A549 (cell line): ENCODE results near the gene ABCA13. TPM values are rescaled to one million over a fixed set of nuclear protein-coding genes. Genes with fewer than 3 reads are reported as not detected.
A peak's percentile ranks its signal among the peaks of the same experiment; 100 is the strongest.

Experiments used
- ATAC-seq, 2 experiments: fragments of 200-7000 bp in 1 of 2; fragments of >200 bp in 1 of 2; cut with Nextera tagmentation in 1 of 2; cut with Tn5 transposase in 1 of 2; 3 replicates each; pipeline versions ENCODE4 v1.8.0 to v1.9.1; 2018 to 2020; ENCODE audit warnings: mild to moderate bottlenecking in 1 of 2, moderate library complexity in 1 of 2
- CTCF ChIA-PET: fragments of 300-600 bp; sonication (Branson Sonifier 250); formaldehyde crosslinking; extraction: SDS; loops from one replicate; lab custom pipeline; 2021; ENCODE audit warnings: antibody characterized with exemption, inconsistent platforms; lab: Yijun Ruan, JAX
- POLR2A ChIA-PET: fragments of 350-600 bp; formaldehyde crosslinking; extraction: SDS; loops from one replicate; lab custom pipeline; 2021; ENCODE audit warnings: antibody characterized with exemption, inconsistent platforms; lab: Yijun Ruan, JAX
- DNase-seq, 2 experiments: peaks; one replicate each; pipeline versions ENCODE4 v3.0.0 to v3.0.0-alpha.2; 2011 to 2016; ENCODE audit warnings: low read depth in 1 of 2, low spot score in 1 of 2
- FAIRE-seq: peaks from 2 replicates; lab custom pipeline; 2011; peaks lifted over from hg19 to GRCh38; lab: Jason Lieb, UNC
- H3K27ac ChIP-seq, 2 experiments: fragments of >200 bp; sonication (Bioruptor Twin); formaldehyde crosslinking; 3 replicates each; pipeline ENCODE4 v1.5.1; 2016 to 2017
- H3K4me1 ChIP-seq: fragments of >200 bp; sonication (Bioruptor Twin); formaldehyde crosslinking; 3 replicates; pipeline ENCODE4 v1.6.1; 2016
- H3K4me2 ChIP-seq: fragments of >200 bp; sonication (Bioruptor Twin); formaldehyde crosslinking; 3 replicates; pipeline ENCODE4 v1.6.1; 2016
- H3K4me3 ChIP-seq: fragments of >200 bp; sonication (Bioruptor Twin); formaldehyde crosslinking; 3 replicates; pipeline ENCODE4 v1.5.1; 2016
- H3K9me3 ChIP-seq: fragments of >200 bp; sonication (Bioruptor Twin); formaldehyde crosslinking; 3 replicates; pipeline ENCODE4 v1.6.1; 2016
- BHLHE40 ChIP-seq: IDR thresholded peaks from 2 replicates; pipeline ENCODE4 v1.6.1; 2012; ENCODE audit warnings: low read depth, low read length, inconsistent platforms
- CBX2 ChIP-seq: fragments of 200-600 bp; sonication (generic); IDR thresholded peaks from 2 replicates; pipeline ENCODE4 v1.6.1; 2016; ENCODE audit warnings: low read depth, mild to moderate bottlenecking, borderline replicate concordance
- CBX8 ChIP-seq: fragments of 200-600 bp; sonication (generic); IDR thresholded peaks from 2 replicates; pipeline ENCODE4 v1.6.1; 2016
- EHF ChIP-seq: fragments of 250-450 bp; sonication (Bioruptor Pico); IDR thresholded peaks from 2 replicates; pipeline ENCODE4 v1.5.0; 2020; ENCODE audit warnings: mild to moderate bottlenecking
- EP300 ChIP-seq, 2 experiments: fragments of >200 bp; sonication (Bioruptor Twin); formaldehyde crosslinking; IDR thresholded peaks; 2 replicates in 1 of 2; 3 replicates in 1 of 2; pipeline ENCODE4 v1.6.1; 2016 to 2017
- ESRRA ChIP-seq: fragments of 150-350 bp; IDR thresholded peaks from 2 replicates; pipeline ENCODE4 v1.6.1; 2014; ENCODE audit warnings: mild to moderate bottlenecking, low read length, borderline replicate concordance
- FOXS1 ChIP-seq: fragments of 250-450 bp; sonication (Bioruptor Pico); IDR thresholded peaks from 2 replicates; pipeline ENCODE4 v1.5.0; 2020; ENCODE audit warnings: mild to moderate bottlenecking, moderate library complexity
- GATA3 ChIP-seq: IDR thresholded peaks from 2 replicates; pipeline ENCODE4 v1.6.1; 2012; ENCODE audit warnings: borderline replicate concordance
- HEYL ChIP-seq: fragments of 250-450 bp; sonication (Bioruptor Pico); IDR thresholded peaks from 2 replicates; pipeline ENCODE4 v1.8.0; 2021; ENCODE audit warnings: mild to moderate bottlenecking, moderate library complexity
- HOXA7 ChIP-seq: fragments of 250-450 bp; sonication (Bioruptor Pico); IDR thresholded peaks from 2 replicates; pipeline ENCODE4 v1.5.0; 2020; ENCODE audit warnings: mild to moderate bottlenecking, moderate library complexity
- JUN ChIP-seq, 2 experiments: fragments of >200 bp; sonication (Bioruptor Twin); formaldehyde crosslinking; IDR thresholded peaks; 2 replicates in 1 of 2; 3 replicates in 1 of 2; pipeline ENCODE4 v1.6.1; 2016 to 2017
- KDM1A ChIP-seq: fragments of 200-600 bp; sonication (generic); IDR thresholded peaks from 2 replicates; pipeline ENCODE4 v1.6.1; 2016; ENCODE audit warnings: low read depth, mild to moderate bottlenecking
- KDM5A ChIP-seq: fragments of 200-600 bp; sonication (generic); IDR thresholded peaks from 2 replicates; pipeline ENCODE4 v1.6.1; 2016; ENCODE audit warnings: antibody characterized with exemption, mild to moderate bottlenecking
- MYC ChIP-seq: IDR thresholded peaks from 2 replicates; pipeline ENCODE4 v1.6.1; 2012; ENCODE audit warnings: mild to moderate bottlenecking, inconsistent platforms, low read length, improper control_type of control experiment, borderline replicate concordance
- NR3C1 ChIP-seq: fragments of >200 bp; sonication (Bioruptor Twin); formaldehyde crosslinking; IDR thresholded peaks from 3 replicates; pipeline ENCODE4 v1.6.1; 2017
- PHF8 ChIP-seq: fragments of 200-600 bp; sonication (generic); IDR thresholded peaks from 2 replicates; pipeline ENCODE4 v1.6.1; 2016; ENCODE audit warnings: low read depth, mild to moderate bottlenecking, antibody characterized with exemption, moderate library complexity, borderline replicate concordance
- RCOR1 ChIP-seq: fragments of 150-350 bp; IDR thresholded peaks from 2 replicates; pipeline ENCODE4 v1.6.1; 2014; ENCODE audit warnings: antibody characterized with exemption, low read length, low read depth
- RNF2 ChIP-seq: fragments of 200-600 bp; sonication (generic); IDR thresholded peaks from 2 replicates; pipeline ENCODE4 v1.6.1; 2016; ENCODE audit warnings: low read depth, mild to moderate bottlenecking, antibody characterized with exemption, moderate library complexity, borderline replicate concordance
- ZC3H11A ChIP-seq: fragments of 450-650 bp; IDR thresholded peaks from 2 replicates; pipeline ENCODE4 v1.6.1; 2014; ENCODE audit warnings: antibody characterized with exemption, mild to moderate bottlenecking
- WGBS: methylation state at CpG from one replicate; pipeline ENCODE4 v1.1.6; 2017; ENCODE audit errors: missing lambda C conversion rate; 5-methylcytosine and 5-hydroxymethylcytosine counted together
- polyA plus RNA-seq, 4 experiments: library from polyadenylated mRNA; depleted of rRNA in 3 of 4; stranded (reverse); fragments of >200 nt; fragmentation: RNase III in 1 of 4; extraction: RNeasy Plus Mini Kit Qiagen cat#74134 plus additional on column Dnase treatment in 1 of 4; gene quantifications; 2 replicates in 3 of 4; 3 replicates in 1 of 4; pipeline ENCODE4 v1.2.3, GENCODE V29; 2011 to 2017
- TF ChIP-seq, protein P1 (sequence below): fragments of >200 bp; sonication (Bioruptor Twin); formaldehyde crosslinking; IDR thresholded peaks from 3 replicates; pipeline ENCODE4 v1.6.1; 2016
- TF ChIP-seq, protein P2 (sequence below): fragments of 250-450 bp; sonication (Bioruptor Pico); IDR thresholded peaks from 2 replicates; pipeline ENCODE4 v1.5.0; 2021; ENCODE audit warnings: mild to moderate bottlenecking, moderate library complexity, borderline replicate concordance
- TF ChIP-seq, protein P3 (sequence below): fragments of >200 bp; sonication (Bioruptor Twin); formaldehyde crosslinking; IDR thresholded peaks from 3 replicates; pipeline ENCODE4 v1.5.1; 2016

ABCA13 gene
- polyA plus RNA-seq, 2 of the 4 experiments (the other 2 are of a cell fraction) = 0.01 TPM; not detected in 1

DNA sequence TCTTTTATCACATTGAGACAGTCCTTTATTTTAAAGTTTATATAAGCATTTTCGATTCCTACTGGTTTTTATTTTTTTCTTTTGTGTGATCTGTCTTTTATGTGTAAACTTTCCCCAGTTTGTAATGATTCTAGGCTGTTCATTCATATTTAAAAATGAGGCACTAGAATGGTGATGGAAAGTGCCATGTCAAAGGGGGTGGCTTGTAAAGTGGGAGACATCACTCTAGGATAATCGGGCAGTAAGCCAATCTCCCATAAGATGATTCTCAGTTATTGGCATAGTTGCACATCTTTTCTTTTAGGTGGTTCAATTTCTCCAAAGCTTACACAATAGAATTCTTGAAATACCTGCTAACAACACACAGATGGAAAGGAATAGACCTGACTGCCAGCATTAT, 90.4 kb downstream of the ABCA13 start:
- ChIA-PET CTCF (interaction anchor here (1.6 kb wide), 1 partner anchor 37 kb away, joined by 3 read pairs; no protein-coding TSS in a partner anchor), POLR2A (no interaction called here)
- no peak for ATAC-seq
- TF ChIP-seq HEYL (CRISPR knock-in tag) (no peak), GATA3 (no peak), RCOR1 (no peak), RNF2 (no peak), ESRRA (no peak), JUN (IDR thresholded peaks at IDR 0.05) (no peak), KDM1A (no peak), KDM5A (no peak), CBX2 (no peak), PHF8 (no peak), EHF (CRISPR knock-in tag) (no peak), EP300 (IDR thresholded peaks at IDR 0.05) (no peak), ZC3H11A (no peak)
- TF ChIP-seq, protein P1, sequence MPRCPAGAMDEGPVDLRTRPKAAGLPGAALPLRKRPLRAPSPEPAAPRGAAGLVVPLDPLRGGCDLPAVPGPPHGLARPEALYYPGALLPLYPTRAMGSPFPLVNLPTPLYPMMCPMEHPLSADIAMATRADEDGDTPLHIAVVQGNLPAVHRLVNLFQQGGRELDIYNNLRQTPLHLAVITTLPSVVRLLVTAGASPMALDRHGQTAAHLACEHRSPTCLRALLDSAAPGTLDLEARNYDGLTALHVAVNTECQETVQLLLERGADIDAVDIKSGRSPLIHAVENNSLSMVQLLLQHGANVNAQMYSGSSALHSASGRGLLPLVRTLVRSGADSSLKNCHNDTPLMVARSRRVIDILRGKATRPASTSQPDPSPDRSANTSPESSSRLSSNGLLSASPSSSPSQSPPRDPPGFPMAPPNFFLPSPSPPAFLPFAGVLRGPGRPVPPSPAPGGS = no peak
- TF ChIP-seq, protein P2, sequence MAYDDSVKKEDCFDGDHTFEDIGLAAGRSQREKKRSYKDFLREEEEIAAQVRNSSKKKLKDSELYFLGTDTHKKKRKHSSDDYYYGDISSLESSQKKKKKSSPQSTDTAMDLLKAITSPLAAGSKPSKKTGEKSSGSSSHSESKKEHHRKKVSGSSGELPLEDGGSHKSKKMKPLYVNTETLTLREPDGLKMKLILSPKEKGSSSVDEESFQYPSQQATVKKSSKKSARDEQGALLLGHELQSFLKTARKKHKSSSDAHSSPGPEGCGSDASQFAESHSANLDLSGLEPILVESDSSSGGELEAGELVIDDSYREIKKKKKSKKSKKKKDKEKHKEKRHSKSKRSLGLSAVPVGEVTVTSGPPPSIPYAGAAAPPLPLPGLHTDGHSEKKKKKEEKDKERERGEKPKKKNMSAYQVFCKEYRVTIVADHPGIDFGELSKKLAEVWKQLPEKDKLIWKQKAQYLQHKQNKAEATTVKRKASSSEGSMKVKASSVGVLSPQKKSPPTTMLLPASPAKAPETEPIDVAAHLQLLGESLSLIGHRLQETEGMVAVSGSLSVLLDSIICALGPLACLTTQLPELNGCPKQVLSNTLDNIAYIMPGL = no peak
- 14% methylated on average over 2 of the region's 2 CpGs for WGBS
- Histone ChIP-seq H3K4me1 (no peaks in the 10 kb centered on the region), H3K4me3 (no peak overlapping the region), H3K4me2 (no peak overlapping the region), H3K27ac (no peak overlapping the region), H3K9me3 (no peaks in the 10 kb centered on the region)
- no peak for DNase-seq
- peak; percentile 32 for FAIRE-seq

DNA sequence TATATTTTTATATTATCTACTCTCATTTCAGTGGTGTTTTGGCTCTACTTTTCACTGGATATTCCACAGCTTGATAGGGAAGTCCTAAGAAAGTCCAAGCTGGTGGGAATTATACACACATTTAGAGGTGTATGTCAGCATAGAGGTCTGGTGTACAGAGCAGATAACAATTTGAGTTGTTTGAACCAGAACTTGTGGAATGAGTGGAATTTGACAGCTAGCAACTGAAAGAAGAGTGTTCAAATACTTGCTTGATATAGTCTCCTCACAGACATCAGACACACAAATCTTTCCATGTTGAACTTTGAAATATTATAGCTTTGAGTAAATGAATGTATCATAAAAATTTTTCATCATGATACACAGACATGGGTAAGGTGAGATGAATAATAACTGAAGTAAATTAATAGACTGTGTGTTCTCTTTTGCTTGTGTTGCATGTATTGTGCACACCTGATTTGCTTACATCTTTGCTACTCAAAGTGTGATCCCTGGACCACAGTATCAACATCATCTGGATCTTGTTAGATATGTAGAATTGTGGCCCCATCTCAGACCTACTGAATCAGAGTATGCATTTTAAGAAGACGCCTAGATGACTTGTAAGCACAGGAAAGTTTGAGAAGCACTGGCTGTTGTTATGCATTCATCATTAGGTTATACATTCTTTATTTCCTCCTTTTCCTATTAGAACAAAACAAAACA, 91.5 kb downstream of the ABCA13 start:
- H3K4me3 ChIP-seq = no peak overlapping the region
- CTCF ChIA-PET = interaction anchor here (1.0 to 1.6 kb wide), 2 partner anchors 9 to 36 kb away, joined by 3 to 4 read pairs; no protein-coding TSS in a partner anchor
- DNase-seq = no peak
- POLR2A ChIA-PET = no interaction called here
- no peaks in the 10 kb centered on the region for H3K9me3 ChIP-seq
- H3K4me2 ChIP-seq = no peak overlapping the region
- no peaks in the 10 kb centered on the region for H3K4me1 ChIP-seq
- 5% methylated on average over 1 of the region's 1 CpG for WGBS
- FAIRE-seq = no peak
- ATAC-seq = no peak
- TF ChIP-seq HOXA7 (CRISPR knock-in tag) = no peak
- no peak for TF ChIP-seq ESRRA
- TF ChIP-seq BHLHE40 = no peak
- no peak for TF ChIP-seq MYC
- no peak for TF ChIP-seq NR3C1
- no peak for TF ChIP-seq FOXS1 (CRISPR knock-in tag)
- TF ChIP-seq CBX8 = no peak
- TF ChIP-seq, protein P3, sequence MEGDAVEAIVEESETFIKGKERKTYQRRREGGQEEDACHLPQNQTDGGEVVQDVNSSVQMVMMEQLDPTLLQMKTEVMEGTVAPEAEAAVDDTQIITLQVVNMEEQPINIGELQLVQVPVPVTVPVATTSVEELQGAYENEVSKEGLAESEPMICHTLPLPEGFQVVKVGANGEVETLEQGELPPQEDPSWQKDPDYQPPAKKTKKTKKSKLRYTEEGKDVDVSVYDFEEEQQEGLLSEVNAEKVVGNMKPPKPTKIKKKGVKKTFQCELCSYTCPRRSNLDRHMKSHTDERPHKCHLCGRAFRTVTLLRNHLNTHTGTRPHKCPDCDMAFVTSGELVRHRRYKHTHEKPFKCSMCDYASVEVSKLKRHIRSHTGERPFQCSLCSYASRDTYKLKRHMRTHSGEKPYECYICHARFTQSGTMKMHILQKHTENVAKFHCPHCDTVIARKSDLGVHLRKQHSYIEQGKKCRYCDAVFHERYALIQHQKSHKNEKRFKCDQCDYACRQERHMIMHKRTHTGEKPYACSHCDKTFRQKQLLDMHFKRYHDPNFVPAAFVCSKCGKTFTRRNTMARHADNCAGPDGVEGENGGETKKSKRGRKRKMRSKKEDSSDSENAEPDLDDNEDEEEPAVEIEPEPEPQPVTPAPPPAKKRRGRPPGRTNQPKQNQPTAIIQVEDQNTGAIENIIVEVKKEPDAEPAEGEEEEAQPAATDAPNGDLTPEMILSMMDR = no peak
- no peak overlapping the region for H3K27ac ChIP-seq
